NOMO-1 treated with DMSO at 0.1 percent for 48 hours (cell line): ENCODE data around the gene DDX18.

Source experiments
- DNase-seq: peaks from one replicate; lab custom pipeline; 2025; ENCODE audit not compliant: unreplicated experiment; lab: John Stamatoyannopoulos, UW

DDX18 gene

GRCh38 chr2:117833911-117834310, 19.4 kb downstream of the DDX18 start:
- DNase-seq, result no peak

- DNase-seq, result no peak
Observed at GRCh38 chr2:117834992-117835391, 20.5 kb downstream of the DDX18 start.

GRCh38 chr2:117835990-117836760, 21.7 kb downstream of the DDX18 start:
- no peak for DNase-seq

- DNase-seq, result no peak
Observed at GRCh38 chr2:117845304-117845703, 30.8 kb downstream of the DDX18 start.

- no peak for DNase-seq
Observed at GRCh38 chr2:117850015-117850414, 35.5 kb downstream of the DDX18 start.

GRCh38 chr2:117850461-117850860, 36.0 kb downstream of the DDX18 start:
- DNase-seq, result no peak

- DNase-seq, result no peak
Observed at GRCh38 chr2:117851969-117852368, 37.5 kb downstream of the DDX18 start.

- no peak for DNase-seq
Observed at GRCh38 chr2:117853316-117853715, 38.8 kb downstream of the DDX18 start.

GRCh38 chr2:117853873-117854272, 39.4 kb downstream of the DDX18 start:
- no peak for DNase-seq

GRCh38 chr2:117854610-117855009, 40.1 kb downstream of the DDX18 start:
- DNase-seq, result no peak

- DNase-seq, result no peak
Observed at GRCh38 chr2:117855886-117856285, 41.4 kb downstream of the DDX18 start.

- DNase-seq, result no peak
Observed at GRCh38 chr2:117856415-117857210, 42.1 kb downstream of the DDX18 start.

- no peak for DNase-seq
Observed at GRCh38 chr2:117858336-117858735, 43.8 kb downstream of the DDX18 start.

- DNase-seq, result no peak
Observed at GRCh38 chr2:117858892-117859531, 44.5 kb downstream of the DDX18 start.

GRCh38 chr2:117859532-117859911, 45.0 kb downstream of the DDX18 start:
- no peak for DNase-seq

- DNase-seq, result no peak
Observed at GRCh38 chr2:117859924-117860647, 45.6 kb downstream of the DDX18 start.

GRCh38 chr2:117862459-117862858, 48.0 kb downstream of the DDX18 start:
- no peak for DNase-seq

GRCh38 chr2:117875786-117876185, 61.3 kb downstream of the DDX18 start:
- DNase-seq, result no peak

GRCh38 chr2:117879003-117879402, 64.5 kb downstream of the DDX18 start:
- DNase-seq, result no peak
